PC-3 (cell line): ENCODE results near the gene SMIM36. TPM values are rescaled to one million over a fixed set of nuclear protein-coding genes. Genes with fewer than 3 reads are reported as not detected.

Experiments used
- ATAC-seq: fragments of 200-7000 bp; cut with Tn5 transposase; 2 replicates; pipeline ENCODE4 v1.9.1; 2020; ENCODE audit warnings: mild to moderate bottlenecking, moderate library complexity
- BruUV-seq: library from RNA; stranded (reverse); fragments of 400-500 nt; replicated peaks from 2 replicates; lab custom pipeline; 2021; lab: Mats Ljungman, UMichigan
- CTCF ChIA-PET: fragments of 300-600 bp; sonication (Branson Sonifier 250); formaldehyde crosslinking; loops from one replicate; lab custom pipeline; 2022; ENCODE audit warnings: antibody characterized with exemption; lab: Charles Lee
- POLR2A ChIA-PET: fragments of 300-600 bp; sonication (Branson Sonifier 250); formaldehyde crosslinking; loops from one replicate; lab custom pipeline; 2022; ENCODE audit warnings: antibody characterized with exemption; ENCODE audit not compliant: unreplicated experiment; lab: Charles Lee
- DNase-seq: peaks from one replicate; pipeline ENCODE4 v3.0.0-alpha.2; 2015
- H2AFZ ChIP-seq: fragments of 300-600 bp; sonication (generic); 2 replicates; pipeline ENCODE4 v1.6.0; 2016; ENCODE audit warnings: antibody characterized with exemption, low read length
- H3F3A ChIP-seq: fragments of 300-600 bp; sonication (generic); one replicate; pipeline ENCODE4 v1.6.0; 2017; ENCODE audit warnings: antibody characterized with exemption, low read length, control low read depth, mild to moderate bottlenecking; ENCODE audit not compliant: unreplicated experiment
- H3K27ac ChIP-seq: fragments of 300-600 bp; sonication (generic); 2 replicates; pipeline ENCODE4 v1.5.1; 2016; ENCODE audit warnings: mild to moderate bottlenecking, low read length
- H3K27me3 ChIP-seq: fragments of 300-600 bp; sonication (generic); 2 replicates; pipeline ENCODE4 v1.6.1; 2016; ENCODE audit warnings: low read length, mixed read lengths
- H3K36me3 ChIP-seq: fragments of 300-600 bp; sonication (generic); 2 replicates; pipeline ENCODE4 v1.6.1; 2016; ENCODE audit warnings: low read depth, mixed run types, low read length, mixed read lengths
- H3K4me1 ChIP-seq: fragments of 300-600 bp; sonication (generic); 2 replicates; pipeline ENCODE4 v1.5.1; 2016; ENCODE audit warnings: low read length; ENCODE audit not compliant: insufficient read depth
- H3K4me2 ChIP-seq: fragments of 300-600 bp; sonication (generic); 2 replicates; pipeline ENCODE4 v1.6.0; 2016; ENCODE audit warnings: low read length
- H3K4me3 ChIP-seq: fragments of 300-600 bp; sonication (generic); 2 replicates; pipeline ENCODE4 v1.5.1; 2016; ENCODE audit warnings: mild to moderate bottlenecking, low read length, mixed read lengths
- H3K79me2 ChIP-seq: fragments of 300-600 bp; sonication (generic); 2 replicates; pipeline ENCODE4 v1.6.1; 2017; ENCODE audit warnings: low read length, mixed read lengths
- H3K9ac ChIP-seq: fragments of 300-600 bp; sonication (generic); 2 replicates; pipeline ENCODE4 v1.6.0; 2016; ENCODE audit warnings: mild to moderate bottlenecking, low read length
- H3K9me2 ChIP-seq: fragments of 300-600 bp; sonication (generic); replicated peaks from 2 replicates; pipeline ENCODE4 v1.6.1; 2016; ENCODE audit warnings: mixed run types, low read length, mixed read lengths
- H3K9me3 ChIP-seq: fragments of 300-600 bp; sonication (generic); 2 replicates; pipeline ENCODE4 v1.6.1; 2016; ENCODE audit warnings: low read length, mixed read lengths
- H4K20me1 ChIP-seq: fragments of 300-600 bp; sonication (generic); 2 replicates; pipeline ENCODE4 v1.6.1; 2016; ENCODE audit warnings: low read length, mixed read lengths
- EZH2 ChIP-seq: fragments of 300-600 bp; sonication (generic); IDR thresholded peaks from one replicate; pipeline ENCODE4 v1.6.1; 2017; ENCODE audit warnings: antibody characterized with exemption, mild to moderate bottlenecking, low read length; ENCODE audit not compliant: unreplicated experiment
- EZH2phosphoT487 ChIP-seq: fragments of 300-600 bp; sonication (generic); IDR thresholded peaks from 2 replicates; pipeline ENCODE4 v1.6.1; 2018; ENCODE audit warnings: mild to moderate bottlenecking, antibody characterized with exemption, low read length, borderline replicate concordance
- intact Hi-C: fragments of 100-400 bp; cut with micrococcal nuclease; formaldehyde crosslinking; loops from 2 replicates; pipeline ENCODE4 v1.9.0; 2023
- total RNA-seq: library from RNA; depleted of rRNA; stranded (reverse); fragments of >200 nt; gene quantifications from 2 replicates; pipeline ENCODE4 v1.2.3, GENCODE V29; 2014
- TF ChIP-seq, protein P1 (sequence below): fragments of 300-600 bp; sonication (generic); conservative IDR thresholded peaks from 2 replicates; pipeline ENCODE4 v1.5.1; 2017; ENCODE audit warnings: antibody characterized with exemption, low read depth, mild to moderate bottlenecking, low read length

Gene SMIM36
- total RNA-seq, 1 experiment from 2014 or later: not detected

DNA sequence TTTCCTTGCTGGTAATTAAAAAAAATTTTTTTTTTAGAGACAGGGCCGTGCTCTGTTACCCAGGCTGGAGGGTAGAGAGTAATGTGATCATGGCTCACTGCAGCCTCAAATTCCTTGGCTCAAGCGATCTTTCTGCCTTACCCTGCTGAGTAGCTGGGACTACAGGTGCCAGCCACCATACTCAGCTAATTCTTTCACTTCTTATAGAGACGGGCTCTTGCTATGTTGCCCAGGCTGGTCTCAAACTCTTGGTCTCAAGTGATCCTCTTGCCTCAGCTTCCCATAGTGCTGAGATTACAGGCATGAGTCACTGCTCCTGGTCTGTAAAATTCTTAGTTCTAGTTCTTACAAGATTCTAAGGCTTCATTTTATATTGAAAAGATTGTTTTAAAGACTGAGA, 11.1 kb downstream of the SMIM36 start:
- POLR2A ChIA-PET: no interaction called here
- H3K4me3 ChIP-seq: no peak overlapping the region
- H4K20me1 ChIP-seq: no peaks in the 10 kb centered on the region
- H3F3A ChIP-seq: no peaks in the 10 kb centered on the region
- no peaks in the 10 kb centered on the region for H3K9me2 ChIP-seq
- DNase-seq (no peak), ATAC-seq (no peak)
- TF ChIP-seq EZH2: no peak
- TF ChIP-seq EZH2phosphoT487: no peak
- TF ChIP-seq, protein P1, sequence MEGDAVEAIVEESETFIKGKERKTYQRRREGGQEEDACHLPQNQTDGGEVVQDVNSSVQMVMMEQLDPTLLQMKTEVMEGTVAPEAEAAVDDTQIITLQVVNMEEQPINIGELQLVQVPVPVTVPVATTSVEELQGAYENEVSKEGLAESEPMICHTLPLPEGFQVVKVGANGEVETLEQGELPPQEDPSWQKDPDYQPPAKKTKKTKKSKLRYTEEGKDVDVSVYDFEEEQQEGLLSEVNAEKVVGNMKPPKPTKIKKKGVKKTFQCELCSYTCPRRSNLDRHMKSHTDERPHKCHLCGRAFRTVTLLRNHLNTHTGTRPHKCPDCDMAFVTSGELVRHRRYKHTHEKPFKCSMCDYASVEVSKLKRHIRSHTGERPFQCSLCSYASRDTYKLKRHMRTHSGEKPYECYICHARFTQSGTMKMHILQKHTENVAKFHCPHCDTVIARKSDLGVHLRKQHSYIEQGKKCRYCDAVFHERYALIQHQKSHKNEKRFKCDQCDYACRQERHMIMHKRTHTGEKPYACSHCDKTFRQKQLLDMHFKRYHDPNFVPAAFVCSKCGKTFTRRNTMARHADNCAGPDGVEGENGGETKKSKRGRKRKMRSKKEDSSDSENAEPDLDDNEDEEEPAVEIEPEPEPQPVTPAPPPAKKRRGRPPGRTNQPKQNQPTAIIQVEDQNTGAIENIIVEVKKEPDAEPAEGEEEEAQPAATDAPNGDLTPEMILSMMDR: no peak
- H3K4me2 ChIP-seq: no peak overlapping the region
- no peak overlapping the region for H3K9ac ChIP-seq
- no peak overlapping the region for H2AFZ ChIP-seq
- peaks cover 11% of the 10 kb centered on the region for H3K4me1 ChIP-seq
- no TSS peak for BruUV-seq
- no peaks in the 10 kb centered on the region for H3K79me2 ChIP-seq
- H3K27ac ChIP-seq: no peak overlapping the region
- intact Hi-C loops: no loop called here
- H3K27me3 ChIP-seq: no peaks in the 10 kb centered on the region
- no peaks in the 10 kb centered on the region for H3K9me3 ChIP-seq
- H3K36me3 ChIP-seq: no peaks in the 10 kb centered on the region
- CTCF ChIA-PET: interaction anchor here (0.8 kb wide), 1 partner anchor 143 kb away, joined by 3 read pairs; no protein-coding TSS in a partner anchor

DNA sequence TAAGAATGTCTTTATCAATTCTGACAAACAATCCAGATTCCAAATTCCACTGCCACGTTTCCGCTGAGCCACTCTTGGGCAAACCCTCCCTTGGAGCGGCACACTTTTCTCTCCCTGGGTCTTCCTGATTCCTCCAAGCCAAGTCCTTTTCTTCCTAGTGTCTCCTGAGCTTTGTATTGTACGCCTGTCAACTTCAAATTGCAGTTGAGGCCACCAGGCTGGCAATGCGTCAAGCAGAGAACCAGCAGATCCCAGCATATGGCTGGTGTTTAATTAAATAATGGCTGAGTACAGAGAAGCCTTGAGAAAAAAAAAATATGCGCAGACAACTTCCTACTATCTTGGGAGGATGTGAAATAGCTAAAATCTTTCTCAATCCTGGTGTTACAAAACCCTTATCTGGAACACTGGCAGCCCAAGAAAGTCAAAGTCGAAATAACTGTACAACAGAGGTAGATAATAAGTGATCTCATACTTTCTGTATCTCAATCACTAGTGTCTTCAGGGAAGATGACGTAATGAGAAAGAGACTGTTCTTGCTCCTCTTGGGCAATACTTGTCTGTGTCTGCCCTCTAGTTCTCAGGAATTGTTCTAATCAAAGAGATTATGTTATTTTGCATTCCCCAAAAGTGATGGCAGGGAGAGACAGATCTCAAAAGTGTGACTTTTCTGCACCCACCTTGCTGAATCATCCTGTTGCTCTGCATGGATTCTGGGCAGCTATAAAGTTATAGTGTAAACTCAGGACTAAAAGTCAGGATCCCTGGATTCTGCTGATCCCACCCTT, 15.0 kb downstream of the SMIM36 start:
- Histone ChIP-seq H3K27me3 (no peaks in the 10 kb centered on the region), H3K4me3 (no peak overlapping the region), H3K9ac (no peak overlapping the region), H3K4me1 (peaks cover 16% of the 10 kb centered on the region), H3K27ac (no peak overlapping the region), H3K79me2 (no peaks in the 10 kb centered on the region), H3K4me2 (no peak overlapping the region), H4K20me1 (no peaks in the 10 kb centered on the region), H3K9me3 (no peaks in the 10 kb centered on the region), H3K36me3 (no peaks in the 10 kb centered on the region), H3K9me2 (no peaks in the 10 kb centered on the region), H3F3A (no peaks in the 10 kb centered on the region), H2AFZ (no peak overlapping the region)
- DNase-seq: no peak
- ChIA-PET CTCF (no interaction called here), POLR2A (no interaction called here)
- no TSS peak for BruUV-seq
- TF ChIP-seq EZH2 (no peak), EZH2phosphoT487 (no peak)
- TF ChIP-seq, protein P1: no peak
- ATAC-seq: no peak
- intact Hi-C loops: loop anchor here (5.0 kb wide), 1 partner anchor 139 kb away; no protein-coding TSS in a partner anchor

DNA sequence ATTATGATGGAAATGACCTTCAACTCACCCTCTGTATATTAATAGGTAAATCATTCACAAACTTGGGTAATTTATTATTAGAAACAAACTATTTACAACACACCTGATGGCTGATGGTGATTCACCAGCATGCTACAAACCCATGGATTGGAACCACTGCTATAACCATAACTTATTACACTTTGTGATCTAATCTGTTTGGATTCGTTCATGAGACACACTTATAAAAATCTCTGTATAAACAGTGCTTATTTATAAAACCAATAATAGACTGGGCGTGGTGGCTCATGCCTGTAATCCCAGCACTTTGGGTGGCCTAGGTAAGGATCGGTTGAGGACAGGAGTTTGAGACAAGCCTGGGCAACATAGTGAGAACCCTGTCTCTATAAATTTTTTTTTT, 16.0 kb downstream of the SMIM36 start:
- intact Hi-C loops: loop anchor here (1.0 to 5.0 kb wide), 4 partner anchors 36 to 138 kb away; no protein-coding TSS in a partner anchor
- H3K4me3 ChIP-seq: no peak overlapping the region
- DNase-seq (peak; percentile 92), ATAC-seq (peak; percentile 99)
- CTCF ChIA-PET: no interaction called here
- H3K4me1 ChIP-seq: peaks cover 16% of the 10 kb centered on the region
- no peak for TF ChIP-seq EZH2phosphoT487
- no peak for TF ChIP-seq EZH2
- TF ChIP-seq, protein P1: no peak
- BruUV-seq: no TSS peak
- peak overlapping the region; percentile 18 for H3K4me2 ChIP-seq
- H3K9me2 ChIP-seq: no peaks in the 10 kb centered on the region
- no peaks in the 10 kb centered on the region for H3K27me3 ChIP-seq
- H4K20me1 ChIP-seq: no peaks in the 10 kb centered on the region
- no peaks in the 10 kb centered on the region for H3K9me3 ChIP-seq
- H3K27ac ChIP-seq: no peak overlapping the region
- no peak overlapping the region for H2AFZ ChIP-seq
- H3K9ac ChIP-seq: no peak overlapping the region
- H3K36me3 ChIP-seq: no peaks in the 10 kb centered on the region
- POLR2A ChIA-PET: no interaction called here
- no peaks in the 10 kb centered on the region for H3F3A ChIP-seq
- H3K79me2 ChIP-seq: no peaks in the 10 kb centered on the region
